HepG2 (cell line): ENCODE data around the gene STKLD1. TPM values are rescaled to one million over a fixed set of nuclear protein-coding genes. Genes with fewer than 3 reads are reported as not detected.

Source experiments
- FUBP1 ChIP-seq: sonication (generic); formaldehyde crosslinking; IDR thresholded peaks from 2 replicates; pipeline ENCODE4 v1.5.1; 2020; ENCODE audit warnings: missing genetic modification reagents, mild to moderate bottlenecking, borderline replicate concordance
- LCORL ChIP-seq, 2 experiments: fragments of 450-650 bp in 1 of 2; sonication (generic) in 1 of 2; formaldehyde crosslinking in 1 of 2; IDR thresholded peaks; 2 replicates each; pipeline versions ENCODE4 v1.5.0 to v1.6.1; 2017 to 2020; ENCODE audit warnings: antibody characterized with exemption in 1 of 2, missing genetic modification reagents in 1 of 2
- MED8 ChIP-seq: sonication (generic); formaldehyde crosslinking; IDR thresholded peaks from 2 replicates; pipeline ENCODE4 v1.8.1; 2023; ENCODE audit warnings: mild to moderate bottlenecking, missing genetic modification reagents; ENCODE audit not compliant: insufficient replicate concordance
- NAIF1 ChIP-seq: sonication (generic); formaldehyde crosslinking; IDR thresholded peaks from 2 replicates; pipeline ENCODE4 v1.5.0; 2020; ENCODE audit warnings: mild to moderate bottlenecking, missing genetic modification reagents, borderline replicate concordance
- ONECUT2 ChIP-seq: sonication (generic); formaldehyde crosslinking; IDR thresholded peaks from 2 replicates; pipeline ENCODE4 v1.4.0; 2020; ENCODE audit warnings: missing genetic modification reagents
- UBTF ChIP-seq: sonication (generic); formaldehyde crosslinking; IDR thresholded peaks from 2 replicates; pipeline ENCODE4 v1.4.0; 2020; ENCODE audit warnings: mild to moderate bottlenecking, missing genetic modification reagents
- ZFX ChIP-seq: sonication (generic); formaldehyde crosslinking; IDR thresholded peaks from 2 replicates; pipeline ENCODE4 v1.4.0; 2020; ENCODE audit warnings: mild to moderate bottlenecking, low read depth, missing genetic modification reagents, moderate library complexity
- ZNF354B ChIP-seq: sonication (generic); formaldehyde crosslinking; IDR thresholded peaks from 2 replicates; pipeline ENCODE4 v1.8.0; 2022; ENCODE audit warnings: mild to moderate bottlenecking, missing genetic modification reagents
- ZNF572 ChIP-seq: sonication (generic); formaldehyde crosslinking; IDR thresholded peaks from 2 replicates; pipeline ENCODE4 v1.5.1; 2020; ENCODE audit warnings: mild to moderate bottlenecking, missing genetic modification reagents
- ZNF737 ChIP-seq: sonication (generic); formaldehyde crosslinking; IDR thresholded peaks from 2 replicates; pipeline ENCODE4 v1.5.0; 2020; ENCODE audit warnings: missing genetic modification reagents, mild to moderate bottlenecking, borderline replicate concordance
- polyA plus RNA-seq, 8 experiments: library from polyadenylated mRNA; depleted of rRNA in 3 of 8; stranded (reverse) in 7 of 8; unstranded in 1 of 8; fragments of >200 nt; fragmentation: Illumina TruSeq in 4 of 8; extraction: Trizol in 4 of 8; gene quantifications; 2 replicates each; pipeline versions ENCODE4 v1.2.1 to v1.2.3, GENCODE V29; 2011 to 2016; ENCODE audit warnings: low read depth in 4 of 8, missing spikeins in 1 of 8, mixed read lengths in 1 of 8; ENCODE audit not compliant: insufficient read depth in 1 of 8
- total RNA-seq, 5 experiments: library from RNA; depleted of rRNA; stranded (reverse); fragments of >200 nt; fragmentation: Illumina TruSeq; extraction: Trizol; gene quantifications; 2 replicates each; pipeline ENCODE4 v1.2.3, GENCODE V29; 2016; ENCODE audit warnings: low read depth in 1 of 5

Gene STKLD1
- total and polyA plus RNA-seq, 2 of the 13 experiments (the other 11 are each of a cell fraction or from before 2014, with no cell fraction given), result 1.5 to 2.2 TPM

DNA sequence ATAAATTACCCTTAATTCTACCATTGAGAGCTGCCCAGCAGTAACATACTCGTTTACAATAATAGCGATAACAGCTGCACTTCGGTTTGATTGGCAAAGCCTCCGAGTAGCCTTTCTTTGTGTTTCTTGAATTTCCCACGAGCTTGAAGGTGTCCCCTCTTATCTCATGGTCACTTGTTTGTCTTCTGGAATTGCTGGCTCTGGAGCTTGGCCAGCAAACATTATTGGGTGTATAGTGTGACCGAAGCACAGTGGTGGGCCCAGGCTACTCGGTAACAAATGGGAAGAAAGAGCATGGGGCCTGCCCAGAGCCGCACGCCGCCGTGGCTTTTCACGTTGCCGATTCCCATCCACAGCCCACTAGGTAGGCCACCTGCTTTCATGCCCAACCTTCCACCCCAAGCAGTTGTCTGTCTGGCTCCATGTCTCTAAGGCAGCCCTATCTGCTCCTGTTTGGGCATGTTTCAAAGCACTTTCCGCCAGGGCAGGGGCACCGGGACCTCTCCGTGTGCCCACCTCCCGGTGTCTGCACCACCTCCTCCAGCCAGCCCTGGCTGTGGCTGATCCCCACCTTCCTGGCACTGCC, 8.7 kb downstream of the STKLD1 start (continued):
- TF ChIP-seq FUBP1 (CRISPR knock-in tag) (no peak), UBTF (peak; percentile 46; the same call in 1 of the 2 replicates), MED8 (no peak), ZNF572 (CRISPR knock-in tag) (no peak), ZNF737 (CRISPR knock-in tag) (no peak), LCORL (IDR thresholded peaks at IDR 0.05) (no peak), LCORL (CRISPR knock-in tag; IDR thresholded peaks at IDR 0.05) (peak; percentile 31; the same call in 1 of the 2 replicates), NAIF1 (CRISPR knock-in tag) (no peak), ZNF354B (no peak), ZFX (CRISPR knock-in tag) (peak; percentile 60), ONECUT2 (CRISPR knock-in tag) (no peak)
